ENCODE results near the gene SRBD1. TPM values are rescaled to one million over a fixed set of nuclear protein-coding genes. Genes with fewer than 3 reads are reported as not detected.
A peak's percentile ranks its signal among the peaks of the same experiment; 100 is the strongest.

Gene SRBD1
- total and polyA plus RNA-seq, 2 of the 8 experiments (the other 6 are each of a cell fraction or from before 2014, with no cell fraction given), result 4.6 to 20.0 TPM

- Histone ChIP-seq H2AK5ac (ENCODE audit: low read depth, low read length) (no peak overlapping the region), H2BK120ac (replicated peaks; ENCODE audit: low read depth, low read length) (no peak overlapping the region), H2BK15ac (ENCODE audit: low read length) (peak overlapping the region; percentile 88; the same call in 1 of the 2 replicates), H3K4me1 (replicated peaks in 1 of 4; ENCODE audit: control insufficient read depth in 3 of 4, insufficient read depth in 4 of 4, low read length in 3 of 4) (peaks cover 2 to 4% (median 3%) of the 10 kb centered on the region in 4 experiments), H3K4me2 (ENCODE audit: insufficient read depth in 1 of 2, low read depth in 2 of 2, low read length in 2 of 2) (peak overlapping the region; percentile 95 to 97), H3K4me3 (ENCODE audit: extremely low read depth in 1 of 4, insufficient read depth in 2 of 4, low read depth in 3 of 4, low read length in 4 of 4) (peak overlapping the region; percentile 39 to 82 (median 72)), H3K27me3 (replicated peaks in 1 of 4; ENCODE audit: control insufficient read depth in 3 of 4, extremely low read depth in 1 of 4, insufficient read depth in 3 of 4, low read length in 3 of 4) (peaks cover 31 to 72% (median 52%) of the 10 kb centered on the region in 4 experiments), H3K9ac (replicated peaks in 1 of 4; ENCODE audit: extremely low read depth in 1 of 4, low read depth in 3 of 4, low read length in 3 of 4) (no peak overlapping the region), H4K91ac (replicated peaks; ENCODE audit: insufficient read length, low read length) (no peak overlapping the region), H3K27ac (ENCODE audit: low read depth, low read length) (no peak overlapping the region), H4K8ac (ENCODE audit: extremely low read depth, insufficient read depth, low read length) (no peak overlapping the region), H3K23ac (ENCODE audit: insufficient read length) (no peak overlapping the region), H3K18ac (ENCODE audit: extremely low read depth, low read length) (no peak overlapping the region), H3K56ac (replicated peaks; ENCODE audit: insufficient read length, low read depth, low read length) (no peak overlapping the region), H3K36me3 (ENCODE audit: control insufficient read depth in 2 of 4, insufficient read depth in 4 of 4, low read length in 3 of 4) (no peaks in the 10 kb centered on the region), H3K14ac (ENCODE audit: insufficient read length) (no peak overlapping the region), H3K79me1 (ENCODE audit: low read depth, low read length) (no peaks in the 10 kb centered on the region), H2BK12ac (ENCODE audit: low read depth, low read length) (peak overlapping the region; percentile 29; the same call in 1 of the 2 replicates), H3K4ac (replicated peaks; ENCODE audit: insufficient read length, low read depth, low read length) (no peak overlapping the region), H2BK5ac (ENCODE audit: low read depth, low read length) (no peak overlapping the region), H3K79me2 (ENCODE audit: control insufficient read depth in 1 of 2, insufficient read depth in 2 of 2, low read length in 2 of 2) (no peaks in the 10 kb centered on the region), H3K9me3 (ENCODE audit: insufficient read depth in 2 of 2, low read depth in 1 of 2, low read length in 1 of 2) (no peaks in the 10 kb centered on the region), H2AFZ (ENCODE audit: low read length) (peak overlapping the region; percentile 97; the same call in 1 of the 2 replicates), H4K5ac (ENCODE audit: insufficient read length, low read depth, low read length) (no peak overlapping the region), H2BK20ac (ENCODE audit: low read length) (peak overlapping the region; percentile 82; the same call in 1 of the 2 replicates), H3K23me2 (ENCODE audit: low read depth, low read length) (peaks cover 22% of the 10 kb centered on the region), H4K20me1 (replicated peaks in 1 of 2; ENCODE audit: control insufficient read depth in 1 of 2, insufficient read depth in 2 of 2, low read length in 2 of 2) (peaks cover 0 to 3% of the 10 kb centered on the region in 2 experiments)
- WGBS, 2 experiments (ENCODE audit: extremely low coverage in 1 of 2, insufficient coverage in 1 of 2, insufficient read length in 1 of 2, insufficient replicate concordance in 2 of 2, low coverage in 1 of 2, low lambda C conversion rate in 2 of 2, missing lambda C conversion rate in 1 of 2), result 11% methylated on average over 44 of the region's 53 CpGs; no CpG with 5 or more reads in 1 of the 2 experiments
- ChIA-PET POLR2A (ENCODE audit: partially characterized antibody) (interaction anchor here (0.5 to 1.3 kb wide), 2 partner anchors 41 to 1984 kb away, joined by 3 to 4 read pairs; no protein-coding TSS in a partner anchor), CTCF (ENCODE audit: partially characterized antibody) (interaction anchor here (0.5 to 2.3 kb wide), 9 partner anchors 10 to 865 kb away, joined by 3 to 8 read pairs (median 4); no protein-coding TSS in a partner anchor)
- DNase-seq (ENCODE audit: low read depth in 1 of 2, low spot score in 2 of 2) (peak in 1 of 2 experiments; percentile 62), FAIRE-seq (no peak)
- TF ChIP-seq TAF1 (IDR thresholded peaks at IDR 0.05; ENCODE audit: low read depth, low read length), result no peak
- no peak for TF ChIP-seq JUND (IDR thresholded peaks at IDR 0.05; ENCODE audit: low read length)
- peak; percentile 86 for TF ChIP-seq MAX (IDR thresholded peaks at IDR 0.05)
- peak; percentile 93 for TF ChIP-seq EZH2 (IDR thresholded peaks at IDR 0.05; ENCODE audit: low read depth, low read length, severe bottlenecking)
- no peak for TF ChIP-seq GTF2F1 (IDR thresholded peaks at IDR 0.05; ENCODE audit: borderline replicate concordance, low read depth, low read length)
- TF ChIP-seq E2F6 (IDR thresholded peaks at IDR 0.05), result peak; percentile 53
- TF ChIP-seq KDM4A (IDR thresholded peaks at IDR 0.05; ENCODE audit: low read depth, low read length, severe bottlenecking), result peak; percentile 97
- TF ChIP-seq SUZ12 (IDR thresholded peaks at IDR 0.05; ENCODE audit: low read length), result peak; percentile 96
- TF ChIP-seq HDAC2 (IDR thresholded peaks at IDR 0.05; ENCODE audit: borderline replicate concordance in 1 of 2, low read depth in 2 of 2, low read length in 2 of 2), result no peak
Observed at GRCh38 chr2:45652090-45653031, 41.3 kb upstream of the SRBD1 start.

Measured in H1 (cell line).